Skeletal muscle satellite cell (primary cell): Measurements from ENCODE around the gene AOPEP.
A peak's percentile ranks its signal among the peaks of the same experiment; 100 is the strongest.

ENCODE experiments used
- H3K27me3 ChIP-seq: 2 replicates; pipeline ENCODE4 v1.7.0; 2013; ENCODE audit warnings: low read length; ENCODE audit not compliant: control insufficient read depth, insufficient read depth
- H3K36me3 ChIP-seq: 2 replicates; pipeline ENCODE4 v1.7.0; 2013; ENCODE audit warnings: mild to moderate bottlenecking, control low read depth, low read length; ENCODE audit not compliant: insufficient read depth
- H3K4me1 ChIP-seq: 2 replicates; pipeline ENCODE4 v1.7.0; 2013; ENCODE audit warnings: low read length; ENCODE audit not compliant: control insufficient read depth, insufficient read depth
- H3K4me2 ChIP-seq: 2 replicates; pipeline ENCODE4 v1.7.0; 2013; ENCODE audit warnings: mild to moderate bottlenecking, low read length
- H3K4me3 ChIP-seq: 2 replicates; pipeline ENCODE4 v1.7.0; 2013; ENCODE audit warnings: low read length
- H3K9ac ChIP-seq: 2 replicates; pipeline ENCODE4 v1.7.0; 2013; ENCODE audit warnings: mild to moderate bottlenecking, low read depth, low read length, moderate library complexity
- H3K9me3 ChIP-seq: replicated peaks from 2 replicates; pipeline ENCODE4 v1.7.0; 2013; ENCODE audit warnings: mild to moderate bottlenecking, control low read depth, low read length

AOPEP gene

DNA sequence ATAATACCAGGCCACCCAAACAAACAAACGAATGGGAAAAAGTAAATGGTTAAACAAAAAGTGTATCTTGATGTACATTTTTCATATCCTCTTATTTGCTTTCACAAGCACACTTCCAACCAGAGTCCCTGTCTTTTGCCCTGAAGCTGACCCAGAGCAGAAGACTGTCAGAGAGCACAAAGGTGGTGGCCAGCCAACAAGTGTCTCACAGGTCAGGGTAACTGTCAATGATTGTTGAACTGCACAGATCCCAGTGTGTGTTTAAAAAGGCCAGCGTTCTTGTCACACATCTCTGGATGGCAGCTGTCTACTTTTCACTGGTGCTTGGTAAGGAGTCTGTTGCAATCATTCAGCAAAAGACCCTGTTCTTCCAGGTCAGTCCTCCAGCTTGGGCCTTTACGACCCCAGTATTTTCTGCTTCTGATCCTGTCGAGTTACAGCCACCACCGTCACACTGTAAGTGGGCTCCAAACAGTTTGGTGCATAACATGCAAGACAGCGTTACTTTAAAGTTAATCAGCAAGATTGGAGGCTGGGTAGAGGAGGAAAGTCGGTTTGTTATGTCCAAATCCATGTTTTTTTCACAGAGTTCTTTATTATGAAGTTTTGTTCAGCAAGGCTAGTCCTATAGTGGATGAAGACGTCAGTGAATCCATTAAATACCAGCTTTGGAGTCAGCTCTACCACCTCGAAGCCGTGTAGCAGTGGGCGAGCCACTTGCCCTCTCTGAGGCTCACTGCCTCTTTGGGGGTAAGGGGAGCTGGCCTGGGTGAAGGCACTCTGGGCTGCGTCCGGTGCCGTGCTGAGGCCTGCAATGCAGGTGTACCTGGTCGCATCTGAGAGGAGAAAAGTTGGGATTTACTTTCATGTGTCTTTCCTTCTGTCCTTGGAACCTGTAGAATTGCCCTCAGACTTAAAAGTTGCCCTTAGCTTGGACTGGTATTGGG is 265.7 kb downstream of the AOPEP start:
- Histone ChIP-seq H3K4me1 (peaks cover 20% of the 10 kb centered on the region), H3K9ac (no peak overlapping the region), H3K4me3 (no peak overlapping the region), H3K36me3 (peaks cover 7% of the 10 kb centered on the region), H3K9me3 (no peaks in the 10 kb centered on the region), H3K4me2 (no peak overlapping the region), H3K27me3 (no peaks in the 10 kb centered on the region)

DNA sequence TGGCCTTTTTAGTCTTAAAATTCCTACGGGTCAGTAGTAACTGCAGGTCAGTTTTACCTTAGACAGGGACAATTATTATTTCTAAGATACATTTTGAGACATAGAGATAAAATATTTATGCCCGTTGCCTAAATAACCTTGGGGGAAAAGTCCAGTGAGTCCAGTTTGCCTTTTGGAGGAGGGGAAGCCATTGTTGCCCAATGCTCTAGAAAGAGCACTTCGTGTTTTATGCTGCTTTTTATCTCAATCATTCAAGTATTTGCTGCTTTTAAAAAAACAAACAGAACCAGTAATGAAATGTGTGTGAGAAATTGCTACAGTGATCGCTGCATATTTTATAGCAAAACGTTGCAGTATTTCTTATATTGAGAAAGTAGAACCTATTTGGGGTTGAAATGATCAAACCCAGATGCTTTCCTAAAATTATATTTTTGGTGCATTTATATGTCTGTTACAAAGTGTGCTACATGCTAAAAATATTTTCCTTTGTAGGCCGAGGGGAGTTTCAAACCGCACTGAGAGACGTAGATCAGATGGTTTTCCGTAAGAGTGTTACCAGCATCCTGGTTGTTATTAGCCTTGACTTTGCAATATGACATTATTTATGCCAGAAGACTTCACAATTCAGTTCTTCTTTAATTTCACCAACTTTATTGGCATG is 266.8 kb downstream of the AOPEP start:
- no peaks in the 10 kb centered on the region for H3K27me3 ChIP-seq
- no peak overlapping the region for H3K4me2 ChIP-seq
- no peak overlapping the region for H3K4me3 ChIP-seq

DNA sequence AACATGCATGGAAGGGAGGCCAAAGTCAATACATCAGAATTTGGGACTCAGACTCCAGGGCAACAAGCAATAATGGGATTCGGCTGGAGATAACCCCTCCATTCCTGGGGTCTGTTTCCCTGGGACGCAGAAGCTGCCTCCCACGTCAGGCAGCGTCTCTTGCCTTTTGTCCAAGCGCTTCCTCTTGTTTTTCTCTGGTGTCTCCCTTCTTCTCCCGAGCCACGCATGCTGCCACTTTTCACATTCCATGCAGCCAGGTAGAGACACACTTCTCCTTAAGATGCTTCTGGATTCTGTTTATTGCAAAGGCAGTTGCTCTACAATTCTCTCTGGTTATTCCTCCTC is 267.3 kb downstream of the AOPEP start:
- no peaks in the 10 kb centered on the region for H3K27me3 ChIP-seq
- no peaks in the 10 kb centered on the region for H3K9me3 ChIP-seq
- H3K4me2 ChIP-seq: no peak overlapping the region
- no peak overlapping the region for H3K9ac ChIP-seq
- peaks cover 20% of the 10 kb centered on the region for H3K4me1 ChIP-seq
- H3K4me3 ChIP-seq: no peak overlapping the region
- H3K36me3 ChIP-seq: no peaks in the 10 kb centered on the region

More for the DNA sequence above, 266.8 kb downstream of the AOPEP start:
- H3K4me1 ChIP-seq: peaks cover 20% of the 10 kb centered on the region
- peaks cover 4% of the 10 kb centered on the region for H3K36me3 ChIP-seq
- H3K9me3 ChIP-seq: no peaks in the 10 kb centered on the region
- H3K9ac ChIP-seq: no peak overlapping the region

DNA sequence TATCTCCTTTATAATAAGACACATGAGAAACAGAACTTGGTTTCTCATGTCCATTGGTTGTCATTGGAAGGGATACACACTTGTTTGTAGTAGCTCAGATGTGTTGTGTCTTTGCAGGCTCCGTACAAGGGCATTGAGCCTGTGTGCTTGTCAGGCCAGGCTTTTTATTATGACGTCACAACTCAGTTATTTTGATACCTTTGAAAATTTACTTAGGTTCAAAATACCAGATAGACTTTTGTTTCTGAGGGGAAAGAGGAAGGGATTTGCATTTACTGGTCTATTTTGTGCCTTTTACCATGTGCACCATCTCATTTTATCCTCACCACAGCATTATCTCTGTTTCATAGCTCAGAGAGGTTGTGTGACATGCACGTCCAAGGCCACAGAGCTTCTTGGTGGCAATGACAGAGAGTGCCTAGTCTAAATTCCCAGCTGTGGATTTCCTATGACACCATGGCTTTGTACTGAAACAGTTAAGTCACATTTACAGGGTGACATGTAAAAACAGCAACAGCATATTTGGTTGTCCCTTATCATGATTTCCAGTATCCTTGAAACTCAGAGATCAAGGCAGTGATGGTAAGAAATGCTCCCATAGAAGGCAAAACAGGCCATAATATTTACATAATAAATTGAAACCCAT is 268.7 kb downstream of the AOPEP start:
- no peak overlapping the region for H3K4me2 ChIP-seq
- H3K9me3 ChIP-seq: no peaks in the 10 kb centered on the region
- peaks cover 20% of the 10 kb centered on the region for H3K4me1 ChIP-seq
- peak overlapping the region; percentile 14 for H3K9ac ChIP-seq
- H3K4me3 ChIP-seq: no peak overlapping the region
- no peaks in the 10 kb centered on the region for H3K36me3 ChIP-seq
- no peaks in the 10 kb centered on the region for H3K27me3 ChIP-seq

DNA sequence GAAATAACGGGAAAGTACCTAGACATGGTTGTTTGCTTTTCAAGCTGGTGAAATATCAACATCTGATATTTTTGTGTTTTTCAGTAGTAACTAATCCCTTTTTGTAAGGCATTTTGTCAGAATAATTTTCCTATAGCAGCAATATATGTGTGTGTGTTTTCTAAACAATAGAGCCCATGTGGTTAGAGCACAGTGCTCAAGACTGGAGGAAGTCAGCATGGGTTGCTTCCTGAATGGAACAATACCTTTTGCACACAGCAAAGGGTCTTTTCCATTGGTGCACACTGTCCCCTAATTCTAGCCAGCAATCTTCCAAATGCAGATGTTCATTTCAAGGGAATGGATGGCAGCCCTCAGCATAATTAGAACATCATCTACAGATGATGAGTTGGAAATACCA is 270.1 kb downstream of the AOPEP start:
- no peaks in the 10 kb centered on the region for H3K9me3 ChIP-seq
- no peak overlapping the region for H3K4me3 ChIP-seq
- peaks cover 30% of the 10 kb centered on the region for H3K4me1 ChIP-seq
- H3K36me3 ChIP-seq: no peaks in the 10 kb centered on the region
- H3K4me2 ChIP-seq: no peak overlapping the region
- H3K9ac ChIP-seq: no peak overlapping the region
- no peaks in the 10 kb centered on the region for H3K27me3 ChIP-seq

DNA sequence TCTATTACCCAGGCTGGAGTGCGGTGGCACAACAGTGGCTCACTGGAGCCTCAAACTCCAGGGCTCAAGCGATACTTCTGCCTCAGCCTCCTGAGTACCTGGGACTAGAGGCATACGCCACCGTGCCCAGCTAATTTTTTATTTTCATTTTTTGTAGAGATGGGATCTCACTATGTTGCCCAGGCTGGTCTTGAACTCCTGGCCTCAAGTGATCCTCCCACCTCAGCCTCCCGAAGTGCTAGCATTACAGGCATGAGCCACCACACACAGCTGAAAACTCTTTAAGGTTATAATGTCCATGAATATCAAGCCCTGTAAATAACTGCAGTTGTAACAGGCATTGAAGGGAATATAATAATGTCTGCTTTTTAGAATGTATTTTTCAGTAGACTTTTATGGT is 271.2 kb downstream of the AOPEP start:
- Histone ChIP-seq H3K9ac (no peak overlapping the region), H3K27me3 (no peaks in the 10 kb centered on the region), H3K4me1 (peaks cover 35% of the 10 kb centered on the region), H3K4me3 (no peak overlapping the region), H3K36me3 (no peaks in the 10 kb centered on the region), H3K9me3 (no peaks in the 10 kb centered on the region), H3K4me2 (no peak overlapping the region)

DNA sequence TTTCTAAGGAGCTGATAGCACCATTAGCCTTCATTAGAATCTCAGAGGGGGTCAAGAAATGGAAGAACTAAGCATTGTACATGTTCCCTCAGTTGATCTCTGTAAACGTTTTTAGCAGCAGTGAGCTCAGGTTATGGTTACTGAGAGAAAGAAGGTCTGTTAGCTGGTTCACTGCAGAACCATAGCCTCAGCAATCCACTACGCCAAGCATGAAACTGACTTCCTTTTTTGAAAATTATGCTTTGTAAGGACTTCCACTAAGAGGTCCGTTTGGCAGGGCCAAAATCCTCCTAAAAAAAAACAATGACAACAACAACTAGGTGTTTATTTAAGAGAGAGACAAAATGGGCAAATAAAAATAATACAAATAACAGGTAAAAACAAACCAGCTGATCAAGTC is 273.3 kb downstream of the AOPEP start:
- no peak overlapping the region for H3K4me3 ChIP-seq
- no peak overlapping the region for H3K4me2 ChIP-seq
- H3K36me3 ChIP-seq: no peaks in the 10 kb centered on the region
- no peak overlapping the region for H3K9ac ChIP-seq
- H3K4me1 ChIP-seq: peaks cover 45% of the 10 kb centered on the region
- no peaks in the 10 kb centered on the region for H3K9me3 ChIP-seq
- no peaks in the 10 kb centered on the region for H3K27me3 ChIP-seq

DNA sequence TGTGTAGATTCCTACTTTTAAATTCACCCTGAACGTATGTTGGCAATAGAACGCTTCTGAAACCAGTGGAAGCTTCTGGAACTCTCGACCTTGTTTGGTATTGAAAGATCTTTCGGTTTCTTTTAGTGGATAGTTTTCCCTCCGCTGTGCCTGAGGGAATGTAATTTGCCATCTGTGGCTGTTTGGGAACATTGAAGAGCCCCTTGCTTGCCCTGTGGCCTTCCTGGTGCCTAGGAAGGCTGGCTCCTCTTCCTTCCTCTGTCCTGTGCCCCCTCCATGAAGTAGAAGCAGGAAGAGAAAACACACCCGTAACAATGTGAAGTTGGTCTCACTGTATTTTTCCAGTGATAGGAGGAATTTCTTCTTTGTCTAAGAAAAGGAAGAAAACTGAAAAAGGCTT is 274.3 kb downstream of the AOPEP start:
- H3K4me1 ChIP-seq: peaks cover 35% of the 10 kb centered on the region
- H3K9me3 ChIP-seq: no peaks in the 10 kb centered on the region
- peak overlapping the region; percentile 52 for H3K4me3 ChIP-seq
- peak overlapping the region; percentile 74 for H3K4me2 ChIP-seq
- no peaks in the 10 kb centered on the region for H3K27me3 ChIP-seq
- H3K9ac ChIP-seq: peak overlapping the region; percentile 78
- H3K36me3 ChIP-seq: peaks cover 7% of the 10 kb centered on the region

DNA sequence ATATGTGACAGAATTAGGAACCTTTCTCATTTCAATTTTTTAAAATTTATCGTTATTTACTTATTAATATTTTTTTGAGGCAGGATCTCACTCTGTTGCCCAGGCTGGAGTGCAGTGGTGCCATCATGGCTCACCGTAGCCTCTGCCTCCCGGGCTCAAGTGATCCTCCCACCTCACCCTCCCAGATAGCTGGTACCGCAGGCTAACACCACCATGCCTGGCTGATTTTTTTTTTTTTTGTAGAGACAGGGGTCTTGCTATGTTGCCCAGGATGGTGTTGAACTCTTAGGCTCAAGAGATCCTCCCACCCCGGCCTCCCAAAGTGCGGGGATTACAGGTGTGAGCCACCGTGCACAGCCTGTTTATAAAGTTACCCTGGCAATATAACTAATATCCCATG is 275.2 kb downstream of the AOPEP start:
- peaks cover 15% of the 10 kb centered on the region for H3K36me3 ChIP-seq
- no peak overlapping the region for H3K4me3 ChIP-seq
- peaks cover 26% of the 10 kb centered on the region for H3K4me1 ChIP-seq
- no peak overlapping the region for H3K4me2 ChIP-seq
- no peak overlapping the region for H3K9ac ChIP-seq
- H3K27me3 ChIP-seq: no peaks in the 10 kb centered on the region
- no peaks in the 10 kb centered on the region for H3K9me3 ChIP-seq

DNA sequence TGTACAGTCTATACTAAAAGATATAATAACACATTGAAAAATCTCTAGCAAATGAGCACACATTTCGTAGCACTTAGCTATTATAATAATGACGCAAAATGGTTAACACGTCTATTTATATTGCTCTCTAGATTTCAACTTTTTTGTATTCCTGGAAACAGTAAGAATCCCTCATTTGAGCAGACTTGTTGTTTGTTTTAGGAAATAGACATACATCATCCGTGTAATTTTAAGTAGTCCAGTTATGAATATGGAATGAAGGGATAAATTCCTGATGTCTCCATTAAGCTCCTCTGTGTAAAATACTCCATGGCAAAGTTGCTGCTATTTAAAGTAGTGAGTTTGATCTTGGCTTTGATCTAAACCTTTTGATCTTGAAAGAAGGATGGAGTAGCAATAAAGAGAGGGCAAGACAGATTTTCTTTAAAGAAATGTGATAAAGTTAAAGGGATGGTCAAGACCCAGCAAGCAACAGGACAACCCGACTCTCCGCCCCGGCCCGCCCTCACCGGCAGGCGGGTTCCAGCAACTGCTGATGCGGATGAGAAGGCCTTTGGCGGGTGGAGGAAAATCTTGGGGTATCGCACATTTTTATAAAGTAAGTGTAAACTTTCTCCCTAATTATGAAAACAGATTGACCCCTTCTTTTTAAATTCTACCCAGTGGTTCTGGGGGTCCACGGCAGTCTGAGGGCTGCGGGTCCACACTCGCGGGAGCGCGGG is 277.4 kb downstream of the AOPEP start:
- H3K4me2 ChIP-seq: peak overlapping the region; percentile 82
- H3K27me3 ChIP-seq: no peaks in the 10 kb centered on the region
- peaks cover 38% of the 10 kb centered on the region for H3K4me1 ChIP-seq
- peaks cover 29% of the 10 kb centered on the region for H3K36me3 ChIP-seq
- H3K9me3 ChIP-seq: no peaks in the 10 kb centered on the region
- H3K9ac ChIP-seq: peak overlapping the region; percentile 96
- H3K4me3 ChIP-seq: peak overlapping the region; percentile 84
